WTC11 (cell line): Measurements from ENCODE around the gene ZIC2. TPM values are rescaled to one million over a fixed set of nuclear protein-coding genes. Genes with fewer than 3 reads are reported as not detected.
A peak's percentile ranks its signal among the peaks of the same experiment; 100 is the strongest.

Experiments used
- ATAC-seq: fragments of 200-7000 bp; cut with Tn5 transposase; 2 replicates; pipeline ENCODE4 v1.10.0; 2021; ENCODE audit warnings: mild to moderate bottlenecking, moderate library complexity
- CTCF ChIA-PET: fragments of 300-600 bp; sonication (Branson Sonifier 250); formaldehyde crosslinking; loops from one replicate; lab custom pipeline; 2021; ENCODE audit warnings: antibody characterized with exemption; lab: Charles Lee
- POLR2A ChIA-PET: fragments of 350-600 bp; sonication (Branson Sonifier 250); formaldehyde crosslinking; loops from one replicate; lab custom pipeline; 2021; ENCODE audit warnings: antibody characterized with exemption; lab: Charles Lee
- DNase-seq: peaks from one replicate; pipeline ENCODE4 v3.0.0; 2021; ENCODE audit warnings: low spot score
- H3K27ac Mint-ChIP-seq: 2 replicates; pipeline ENCODE4 v1.8.0; 2021; ENCODE audit warnings: mixed read lengths
- H3K27me3 Mint-ChIP-seq: 2 replicates; pipeline ENCODE4 v1.8.0; 2021; ENCODE audit warnings: low read depth, mild to moderate bottlenecking, moderate library complexity, mixed read lengths
- H3K36me3 Mint-ChIP-seq: 2 replicates; pipeline ENCODE4 v1.8.0; 2021; ENCODE audit warnings: mixed read lengths
- H3K4me1 Mint-ChIP-seq: 2 replicates; pipeline ENCODE4 v1.8.0; 2022; ENCODE audit warnings: mixed read lengths
- H3K4me3 Mint-ChIP-seq: 2 replicates; pipeline ENCODE4 v1.8.0; 2021; ENCODE audit warnings: mild to moderate bottlenecking, moderate library complexity, mixed read lengths
- H3K9me3 Mint-ChIP-seq: 2 replicates; pipeline ENCODE4 v1.8.0; 2021; ENCODE audit warnings: mixed read lengths
- ATF1 ChIP-seq: sonication (generic); formaldehyde crosslinking; IDR thresholded peaks from 2 replicates; pipeline ENCODE4 v1.8.1; 2023; ENCODE audit warnings: mild to moderate bottlenecking, moderate library complexity, missing genetic modification reagents
- EMX1 ChIP-seq: fragments of 250-450 bp; sonication (Bioruptor Pico); IDR thresholded peaks from 2 replicates; pipeline ENCODE4 v1.8.0; 2021; ENCODE audit warnings: mild to moderate bottlenecking
- ETV6 ChIP-seq: sonication (generic); formaldehyde crosslinking; IDR thresholded peaks from 2 replicates; pipeline ENCODE4 v1.8.1; 2022; ENCODE audit warnings: mild to moderate bottlenecking, missing genetic modification reagents
- FOXK1 ChIP-seq: sonication (generic); formaldehyde crosslinking; IDR thresholded peaks from 2 replicates; pipeline ENCODE4 v1.8.0; 2022; ENCODE audit warnings: mild to moderate bottlenecking, moderate library complexity, missing genetic modification reagents
- NR2C2 ChIP-seq: sonication (generic); formaldehyde crosslinking; IDR thresholded peaks from 2 replicates; pipeline ENCODE4 v1.8.0; 2022; ENCODE audit warnings: mild to moderate bottlenecking, missing genetic modification reagents
- NR3C1 ChIP-seq: sonication (generic); formaldehyde crosslinking; conservative IDR thresholded peaks from 2 replicates; pipeline ENCODE4 v1.8.1; 2023; ENCODE audit warnings: low read depth, mild to moderate bottlenecking, missing genetic modification reagents
- ZNF121 ChIP-seq: sonication (generic); formaldehyde crosslinking; IDR thresholded peaks from 2 replicates; pipeline ENCODE4 v1.8.0; 2023; ENCODE audit warnings: missing genetic modification reagents
- ZNF263 ChIP-seq: sonication (generic); formaldehyde crosslinking; IDR thresholded peaks from 2 replicates; pipeline ENCODE4 v1.8.1; 2022; ENCODE audit warnings: low read depth, mild to moderate bottlenecking, moderate library complexity, missing genetic modification reagents
- total RNA-seq: library from RNA; stranded (reverse); gene quantifications from 3 replicates; pipeline ENCODE4 v1.2.3, GENCODE V29; 2021
- TF ChIP-seq, protein P1 (sequence below): sonication (generic); formaldehyde crosslinking; IDR thresholded peaks from 2 replicates; pipeline ENCODE4 v1.8.1; 2023; ENCODE audit warnings: mild to moderate bottlenecking, missing genetic modification reagents, borderline replicate concordance
- TF ChIP-seq, protein P2 (sequence below): fragments of 200-600 bp; IDR thresholded peaks from 2 replicates; pipeline ENCODE4 v1.8.0; 2022; ENCODE audit warnings: antibody characterized with exemption
- TF ChIP-seq, protein P3 (sequence below): sonication (generic); formaldehyde crosslinking; IDR thresholded peaks from 2 replicates; pipeline ENCODE4 v1.8.1; 2023; ENCODE audit warnings: mild to moderate bottlenecking, missing genetic modification reagents, moderate library complexity
- TF ChIP-seq, protein P4 (sequence below): sonication (generic); formaldehyde crosslinking; IDR thresholded peaks from 2 replicates; pipeline ENCODE4 v1.8.1; 2022; ENCODE audit warnings: missing genetic modification reagents, borderline replicate concordance
- TF ChIP-seq, protein P5 (sequence below): sonication (generic); formaldehyde crosslinking; IDR thresholded peaks from 2 replicates; pipeline ENCODE4 v1.8.1; 2022; ENCODE audit warnings: low read depth, missing genetic modification reagents, borderline replicate concordance
- TF ChIP-seq, protein P6 (sequence below): sonication (generic); formaldehyde crosslinking; IDR thresholded peaks from 2 replicates; pipeline ENCODE4 v1.8.1; 2022; ENCODE audit warnings: low read depth, mild to moderate bottlenecking, moderate library complexity, missing genetic modification reagents, borderline replicate concordance
- TF ChIP-seq, protein P7 (sequence below): sonication (generic); formaldehyde crosslinking; IDR thresholded peaks from 2 replicates; pipeline ENCODE4 v1.8.1; 2023; ENCODE audit warnings: mild to moderate bottlenecking, missing genetic modification reagents
- TF ChIP-seq, protein P8 (sequence below): fragments of 250-450 bp; sonication (Bioruptor Pico); IDR thresholded peaks from 2 replicates; pipeline ENCODE4 v1.9.0; 2021; ENCODE audit warnings: mild to moderate bottlenecking
- TF ChIP-seq, protein P9 (sequence below): sonication (generic); formaldehyde crosslinking; IDR thresholded peaks from 2 replicates; pipeline ENCODE4 v1.8.1; 2023; ENCODE audit warnings: mild to moderate bottlenecking, moderate library complexity, missing genetic modification reagents

ZIC2 gene
- total RNA-seq, 1 experiment from 2014 or later: 344 TPM

DNA sequence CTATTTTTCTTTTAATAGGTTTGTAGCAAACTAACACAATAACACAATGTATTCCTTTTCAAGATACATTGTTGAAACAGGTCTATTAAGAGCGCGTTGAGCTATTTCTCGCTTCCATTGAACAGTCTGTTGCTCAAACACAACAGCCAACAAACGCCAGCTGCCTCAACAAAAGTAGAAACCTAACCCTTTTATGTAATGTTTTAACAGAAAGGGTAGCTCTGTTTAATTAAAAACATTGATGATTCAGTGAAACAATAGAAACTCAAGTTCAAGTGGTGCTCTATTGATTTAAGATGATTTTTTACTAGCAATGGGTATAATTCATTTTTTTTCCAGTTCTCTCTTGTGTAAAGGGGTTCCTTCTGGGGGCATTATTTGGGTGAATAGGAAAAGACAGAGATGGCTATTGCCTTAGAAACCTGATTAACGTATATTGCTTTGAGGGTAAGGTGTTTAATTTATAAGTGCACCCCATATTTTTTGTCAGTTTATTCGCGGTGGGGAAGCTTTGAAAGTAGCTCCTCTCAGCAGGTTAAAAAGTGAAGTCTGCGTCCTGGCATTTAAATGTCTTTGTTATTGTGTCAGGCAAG lies 14.9 kb downstream of the ZIC2 start:
- ATAC-seq (no peak), DNase-seq (no peak)
- TF ChIP-seq, protein P1, sequence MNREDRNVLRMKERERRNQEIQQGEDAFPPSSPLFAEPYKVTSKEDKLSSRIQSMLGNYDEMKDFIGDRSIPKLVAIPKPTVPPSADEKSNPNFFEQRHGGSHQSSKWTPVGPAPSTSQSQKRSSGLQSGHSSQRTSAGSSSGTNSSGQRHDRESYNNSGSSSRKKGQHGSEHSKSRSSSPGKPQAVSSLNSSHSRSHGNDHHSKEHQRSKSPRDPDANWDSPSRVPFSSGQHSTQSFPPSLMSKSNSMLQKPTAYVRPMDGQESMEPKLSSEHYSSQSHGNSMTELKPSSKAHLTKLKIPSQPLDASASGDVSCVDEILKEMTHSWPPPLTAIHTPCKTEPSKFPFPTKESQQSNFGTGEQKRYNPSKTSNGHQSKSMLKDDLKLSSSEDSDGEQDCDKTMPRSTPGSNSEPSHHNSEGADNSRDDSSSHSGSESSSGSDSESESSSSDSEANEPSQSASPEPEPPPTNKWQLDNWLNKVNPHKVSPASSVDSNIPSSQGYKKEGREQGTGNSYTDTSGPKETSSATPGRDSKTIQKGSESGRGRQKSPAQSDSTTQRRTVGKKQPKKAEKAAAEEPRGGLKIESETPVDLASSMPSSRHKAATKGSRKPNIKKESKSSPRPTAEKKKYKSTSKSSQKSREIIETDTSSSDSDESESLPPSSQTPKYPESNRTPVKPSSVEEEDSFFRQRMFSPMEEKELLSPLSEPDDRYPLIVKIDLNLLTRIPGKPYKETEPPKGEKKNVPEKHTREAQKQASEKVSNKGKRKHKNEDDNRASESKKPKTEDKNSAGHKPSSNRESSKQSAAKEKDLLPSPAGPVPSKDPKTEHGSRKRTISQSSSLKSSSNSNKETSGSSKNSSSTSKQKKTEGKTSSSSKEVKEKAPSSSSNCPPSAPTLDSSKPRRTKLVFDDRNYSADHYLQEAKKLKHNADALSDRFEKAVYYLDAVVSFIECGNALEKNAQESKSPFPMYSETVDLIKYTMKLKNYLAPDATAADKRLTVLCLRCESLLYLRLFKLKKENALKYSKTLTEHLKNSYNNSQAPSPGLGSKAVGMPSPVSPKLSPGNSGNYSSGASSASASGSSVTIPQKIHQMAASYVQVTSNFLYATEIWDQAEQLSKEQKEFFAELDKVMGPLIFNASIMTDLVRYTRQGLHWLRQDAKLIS: no peak
- TF ChIP-seq ATF1 (no peak), ETV6 (no peak), ZNF263 (CRISPR knock-in tag) (no peak), EMX1 (CRISPR knock-in tag) (no peak), NR2C2 (no peak), FOXK1 (CRISPR knock-in tag) (no peak), NR3C1 (CRISPR knock-in tag) (no peak), ZNF121 (no peak)
- TF ChIP-seq, protein P2, sequence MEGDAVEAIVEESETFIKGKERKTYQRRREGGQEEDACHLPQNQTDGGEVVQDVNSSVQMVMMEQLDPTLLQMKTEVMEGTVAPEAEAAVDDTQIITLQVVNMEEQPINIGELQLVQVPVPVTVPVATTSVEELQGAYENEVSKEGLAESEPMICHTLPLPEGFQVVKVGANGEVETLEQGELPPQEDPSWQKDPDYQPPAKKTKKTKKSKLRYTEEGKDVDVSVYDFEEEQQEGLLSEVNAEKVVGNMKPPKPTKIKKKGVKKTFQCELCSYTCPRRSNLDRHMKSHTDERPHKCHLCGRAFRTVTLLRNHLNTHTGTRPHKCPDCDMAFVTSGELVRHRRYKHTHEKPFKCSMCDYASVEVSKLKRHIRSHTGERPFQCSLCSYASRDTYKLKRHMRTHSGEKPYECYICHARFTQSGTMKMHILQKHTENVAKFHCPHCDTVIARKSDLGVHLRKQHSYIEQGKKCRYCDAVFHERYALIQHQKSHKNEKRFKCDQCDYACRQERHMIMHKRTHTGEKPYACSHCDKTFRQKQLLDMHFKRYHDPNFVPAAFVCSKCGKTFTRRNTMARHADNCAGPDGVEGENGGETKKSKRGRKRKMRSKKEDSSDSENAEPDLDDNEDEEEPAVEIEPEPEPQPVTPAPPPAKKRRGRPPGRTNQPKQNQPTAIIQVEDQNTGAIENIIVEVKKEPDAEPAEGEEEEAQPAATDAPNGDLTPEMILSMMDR: no peak
- TF ChIP-seq, protein P3, sequence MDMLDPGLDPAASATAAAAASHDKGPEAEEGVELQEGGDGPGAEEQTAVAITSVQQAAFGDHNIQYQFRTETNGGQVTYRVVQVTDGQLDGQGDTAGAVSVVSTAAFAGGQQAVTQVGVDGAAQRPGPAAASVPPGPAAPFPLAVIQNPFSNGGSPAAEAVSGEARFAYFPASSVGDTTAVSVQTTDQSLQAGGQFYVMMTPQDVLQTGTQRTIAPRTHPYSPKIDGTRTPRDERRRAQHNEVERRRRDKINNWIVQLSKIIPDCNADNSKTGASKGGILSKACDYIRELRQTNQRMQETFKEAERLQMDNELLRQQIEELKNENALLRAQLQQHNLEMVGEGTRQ (CRISPR knock-in tag): no peak
- TF ChIP-seq, protein P4, sequence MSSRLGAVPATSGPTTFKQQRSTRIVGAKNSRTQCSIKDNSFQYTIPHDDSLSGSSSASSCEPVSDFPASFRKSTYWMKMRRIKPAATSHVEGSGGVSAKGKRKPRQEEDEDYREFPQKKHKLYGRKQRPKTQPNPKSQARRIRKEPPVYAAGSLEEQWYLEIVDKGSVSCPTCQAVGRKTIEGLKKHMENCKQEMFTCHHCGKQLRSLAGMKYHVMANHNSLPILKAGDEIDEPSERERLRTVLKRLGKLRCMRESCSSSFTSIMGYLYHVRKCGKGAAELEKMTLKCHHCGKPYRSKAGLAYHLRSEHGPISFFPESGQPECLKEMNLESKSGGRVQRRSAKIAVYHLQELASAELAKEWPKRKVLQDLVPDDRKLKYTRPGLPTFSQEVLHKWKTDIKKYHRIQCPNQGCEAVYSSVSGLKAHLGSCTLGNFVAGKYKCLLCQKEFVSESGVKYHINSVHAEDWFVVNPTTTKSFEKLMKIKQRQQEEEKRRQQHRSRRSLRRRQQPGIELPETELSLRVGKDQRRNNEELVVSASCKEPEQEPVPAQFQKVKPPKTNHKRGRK (CRISPR knock-in tag): no peak
- TF ChIP-seq, protein P5, sequence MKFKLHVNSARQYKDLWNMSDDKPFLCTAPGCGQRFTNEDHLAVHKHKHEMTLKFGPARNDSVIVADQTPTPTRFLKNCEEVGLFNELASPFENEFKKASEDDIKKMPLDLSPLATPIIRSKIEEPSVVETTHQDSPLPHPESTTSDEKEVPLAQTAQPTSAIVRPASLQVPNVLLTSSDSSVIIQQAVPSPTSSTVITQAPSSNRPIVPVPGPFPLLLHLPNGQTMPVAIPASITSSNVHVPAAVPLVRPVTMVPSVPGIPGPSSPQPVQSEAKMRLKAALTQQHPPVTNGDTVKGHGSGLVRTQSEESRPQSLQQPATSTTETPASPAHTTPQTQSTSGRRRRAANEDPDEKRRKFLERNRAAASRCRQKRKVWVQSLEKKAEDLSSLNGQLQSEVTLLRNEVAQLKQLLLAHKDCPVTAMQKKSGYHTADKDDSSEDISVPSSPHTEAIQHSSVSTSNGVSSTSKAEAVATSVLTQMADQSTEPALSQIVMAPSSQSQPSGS (CRISPR knock-in tag): no peak
- TF ChIP-seq, protein P6, sequence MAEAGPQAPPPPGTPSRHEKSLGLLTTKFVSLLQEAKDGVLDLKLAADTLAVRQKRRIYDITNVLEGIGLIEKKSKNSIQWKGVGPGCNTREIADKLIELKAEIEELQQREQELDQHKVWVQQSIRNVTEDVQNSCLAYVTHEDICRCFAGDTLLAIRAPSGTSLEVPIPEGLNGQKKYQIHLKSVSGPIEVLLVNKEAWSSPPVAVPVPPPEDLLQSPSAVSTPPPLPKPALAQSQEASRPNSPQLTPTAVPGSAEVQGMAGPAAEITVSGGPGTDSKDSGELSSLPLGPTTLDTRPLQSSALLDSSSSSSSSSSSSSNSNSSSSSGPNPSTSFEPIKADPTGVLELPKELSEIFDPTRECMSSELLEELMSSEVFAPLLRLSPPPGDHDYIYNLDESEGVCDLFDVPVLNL (CRISPR knock-in tag): no peak
- TF ChIP-seq, protein P7, sequence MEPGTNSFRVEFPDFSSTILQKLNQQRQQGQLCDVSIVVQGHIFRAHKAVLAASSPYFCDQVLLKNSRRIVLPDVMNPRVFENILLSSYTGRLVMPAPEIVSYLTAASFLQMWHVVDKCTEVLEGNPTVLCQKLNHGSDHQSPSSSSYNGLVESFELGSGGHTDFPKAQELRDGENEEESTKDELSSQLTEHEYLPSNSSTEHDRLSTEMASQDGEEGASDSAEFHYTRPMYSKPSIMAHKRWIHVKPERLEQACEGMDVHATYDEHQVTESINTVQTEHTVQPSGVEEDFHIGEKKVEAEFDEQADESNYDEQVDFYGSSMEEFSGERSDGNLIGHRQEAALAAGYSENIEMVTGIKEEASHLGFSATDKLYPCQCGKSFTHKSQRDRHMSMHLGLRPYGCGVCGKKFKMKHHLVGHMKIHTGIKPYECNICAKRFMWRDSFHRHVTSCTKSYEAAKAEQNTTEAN (CRISPR knock-in tag): no peak
- TF ChIP-seq, protein P8, sequence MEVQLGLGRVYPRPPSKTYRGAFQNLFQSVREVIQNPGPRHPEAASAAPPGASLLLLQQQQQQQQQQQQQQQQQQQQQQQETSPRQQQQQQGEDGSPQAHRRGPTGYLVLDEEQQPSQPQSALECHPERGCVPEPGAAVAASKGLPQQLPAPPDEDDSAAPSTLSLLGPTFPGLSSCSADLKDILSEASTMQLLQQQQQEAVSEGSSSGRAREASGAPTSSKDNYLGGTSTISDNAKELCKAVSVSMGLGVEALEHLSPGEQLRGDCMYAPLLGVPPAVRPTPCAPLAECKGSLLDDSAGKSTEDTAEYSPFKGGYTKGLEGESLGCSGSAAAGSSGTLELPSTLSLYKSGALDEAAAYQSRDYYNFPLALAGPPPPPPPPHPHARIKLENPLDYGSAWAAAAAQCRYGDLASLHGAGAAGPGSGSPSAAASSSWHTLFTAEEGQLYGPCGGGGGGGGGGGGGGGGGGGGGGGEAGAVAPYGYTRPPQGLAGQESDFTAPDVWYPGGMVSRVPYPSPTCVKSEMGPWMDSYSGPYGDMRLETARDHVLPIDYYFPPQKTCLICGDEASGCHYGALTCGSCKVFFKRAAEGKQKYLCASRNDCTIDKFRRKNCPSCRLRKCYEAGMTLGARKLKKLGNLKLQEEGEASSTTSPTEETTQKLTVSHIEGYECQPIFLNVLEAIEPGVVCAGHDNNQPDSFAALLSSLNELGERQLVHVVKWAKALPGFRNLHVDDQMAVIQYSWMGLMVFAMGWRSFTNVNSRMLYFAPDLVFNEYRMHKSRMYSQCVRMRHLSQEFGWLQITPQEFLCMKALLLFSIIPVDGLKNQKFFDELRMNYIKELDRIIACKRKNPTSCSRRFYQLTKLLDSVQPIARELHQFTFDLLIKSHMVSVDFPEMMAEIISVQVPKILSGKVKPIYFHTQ (CRISPR knock-in tag): no peak
- TF ChIP-seq, protein P9, sequence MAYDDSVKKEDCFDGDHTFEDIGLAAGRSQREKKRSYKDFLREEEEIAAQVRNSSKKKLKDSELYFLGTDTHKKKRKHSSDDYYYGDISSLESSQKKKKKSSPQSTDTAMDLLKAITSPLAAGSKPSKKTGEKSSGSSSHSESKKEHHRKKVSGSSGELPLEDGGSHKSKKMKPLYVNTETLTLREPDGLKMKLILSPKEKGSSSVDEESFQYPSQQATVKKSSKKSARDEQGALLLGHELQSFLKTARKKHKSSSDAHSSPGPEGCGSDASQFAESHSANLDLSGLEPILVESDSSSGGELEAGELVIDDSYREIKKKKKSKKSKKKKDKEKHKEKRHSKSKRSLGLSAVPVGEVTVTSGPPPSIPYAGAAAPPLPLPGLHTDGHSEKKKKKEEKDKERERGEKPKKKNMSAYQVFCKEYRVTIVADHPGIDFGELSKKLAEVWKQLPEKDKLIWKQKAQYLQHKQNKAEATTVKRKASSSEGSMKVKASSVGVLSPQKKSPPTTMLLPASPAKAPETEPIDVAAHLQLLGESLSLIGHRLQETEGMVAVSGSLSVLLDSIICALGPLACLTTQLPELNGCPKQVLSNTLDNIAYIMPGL (CRISPR knock-in tag): no peak
- Mint-ChIP-seq H3K4me3 (peak overlapping the region; percentile 62), H3K27me3 (peaks cover 57% of the 10 kb centered on the region), H3K27ac (no peak overlapping the region), H3K36me3 (no peaks in the 10 kb centered on the region), H3K9me3 (no peaks in the 10 kb centered on the region), H3K4me1 (peaks cover 62% of the 10 kb centered on the region)
- POLR2A ChIA-PET: interaction anchor here (0.8 to 1.9 kb wide), 3 partner anchors 9 to 93 kb away, joined by 6 to 14 read pairs (median 8); partner anchors contain the start of gene PCCA
- CTCF ChIA-PET: interaction anchor here (0.6 to 1.2 kb wide), 5 partner anchors 9 to 239 kb away, joined by 3 to 4 read pairs (median 3); partner anchors contain the start of gene PCCA
